Measurements from ENCODE around the gene SLFN12L. TPM values are rescaled to one million over a fixed set of nuclear protein-coding genes. Genes with fewer than 3 reads are reported as not detected.
"Not testable (repeated sequence)": the region's sequence is repeated elsewhere in the genome, so short reads cannot be mapped to it uniquely, and the experiment has no call there.

SLFN12L gene
- total RNA-seq, 2 experiments from 2014 or later: 34.5 to 39.0 TPM

- H3K36me3 Mint-ChIP-seq: peaks cover 23% of the 10 kb centered on the region
- H3K9me3 Mint-ChIP-seq: peaks cover 11% of the 10 kb centered on the region
- no peaks in the 10 kb centered on the region for H3K27me3 Mint-ChIP-seq
- H3K4me3 Mint-ChIP-seq: no peak overlapping the region
- intact Hi-C loops (cut with micrococcal nuclease): no loop called here
- no peak for DNase-seq
- peak overlapping the region; percentile 12 for H3K27ac Mint-ChIP-seq
- ChIA-PET CTCF (no interaction called here), POLR2A (interaction anchor here (0.8 kb wide), 1 partner anchor 8 kb away, joined by 3 read pairs; no protein-coding TSS in a partner anchor)
- H3K4me1 Mint-ChIP-seq (ENCODE audit: low read depth): peaks cover 35% of the 10 kb centered on the region
These were observed 69.7 kb downstream of the SLFN12L start for GRCh38 chr17:35467824-35468223.

DNA sequence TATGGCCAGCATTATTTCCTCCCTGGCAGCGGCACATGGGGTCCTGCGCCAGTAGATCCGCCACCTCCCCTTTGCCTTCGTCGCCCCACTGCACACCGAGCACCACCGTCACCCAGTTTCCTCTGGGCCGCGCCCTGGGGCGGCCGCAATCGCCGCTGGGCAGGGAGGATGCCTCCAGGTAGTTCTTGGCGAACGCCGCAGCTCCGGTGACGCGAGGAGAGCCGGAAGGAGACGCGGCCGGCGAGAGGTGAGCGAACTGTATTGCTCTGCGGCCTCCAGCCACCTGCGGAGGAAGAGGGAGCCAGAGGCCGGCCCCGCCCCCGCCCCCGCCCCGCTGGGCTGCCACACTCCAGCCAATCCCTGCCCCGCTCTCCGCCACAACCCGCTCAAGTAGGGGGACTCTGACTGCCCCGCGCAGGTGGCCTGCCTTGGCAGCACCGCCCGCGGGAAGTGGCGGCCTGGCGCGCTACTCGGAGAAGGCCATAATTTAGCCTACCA lies 77.1 kb downstream of the SLFN12L start:
- no peaks in the 10 kb centered on the region for H3K27me3 Mint-ChIP-seq
- intact Hi-C loops (cut with micrococcal nuclease): loop anchor here (5.0 kb wide), 1 partner anchor 33 kb away; no protein-coding TSS in a partner anchor
- ChIA-PET CTCF (interaction anchor here (1.5 kb wide), 1 partner anchor 12 kb away, joined by 5 read pairs; the partner anchor contains the start of gene SLFN13), POLR2A (no interaction called here)
- peaks cover 17% of the 10 kb centered on the region for H3K4me1 Mint-ChIP-seq (ENCODE audit: low read depth)
- peaks cover 28% of the 10 kb centered on the region for H3K9me3 Mint-ChIP-seq
- peak overlapping the region; percentile 4 for H3K27ac Mint-ChIP-seq
- peak; percentile 68 for DNase-seq
- peak overlapping the region; percentile 45 for H3K4me3 Mint-ChIP-seq
- H3K36me3 Mint-ChIP-seq: peaks cover 24% of the 10 kb centered on the region

- peaks cover 23% of the 10 kb centered on the region for H3K9me3 Mint-ChIP-seq
- ChIA-PET POLR2A (interaction anchor here (0.7 kb wide), 1 partner anchor 70 kb away, joined by 3 read pairs; no protein-coding TSS in a partner anchor), CTCF (interaction anchor here (0.9 kb wide), 1 partner anchor 66 kb away, joined by 3 read pairs; no protein-coding TSS in a partner anchor)
- H3K27me3 Mint-ChIP-seq; intact Hi-C loops (cut with micrococcal nuclease); H3K27ac Mint-ChIP-seq; DNase-seq; H3K4me1 Mint-ChIP-seq (ENCODE audit: low read depth); H3K36me3 Mint-ChIP-seq; H3K4me3 Mint-ChIP-seq: not testable (repeated sequence)
These were observed 83.4 kb downstream of the SLFN12L start for GRCh38 chr17:35454035-35454434.

- Mint-ChIP-seq H3K9me3 (peaks cover 16% of the 10 kb centered on the region), H3K4me3 (no peak overlapping the region), H3K27me3 (no peaks in the 10 kb centered on the region), H3K27ac (no peak overlapping the region), H3K36me3 (peaks cover 2% of the 10 kb centered on the region), H3K4me1 (ENCODE audit: low read depth) (peaks cover 3% of the 10 kb centered on the region)
- no peak for DNase-seq
- ChIA-PET CTCF (interaction anchor here (0.5 kb wide), 1 partner anchor 135 kb away, joined by 3 read pairs; no protein-coding TSS in a partner anchor), POLR2A (interaction anchor here (1.0 kb wide), 1 partner anchor 36 kb away, joined by 4 read pairs; no protein-coding TSS in a partner anchor)
- intact Hi-C loops (cut with micrococcal nuclease): no loop called here
These were observed 84.3 kb downstream of the SLFN12L start for GRCh38 chr17:35453171-35453570.

GRCh38 chr17:35449371-35449931 lies 88.0 kb downstream of the SLFN12L start:
- H3K36me3 Mint-ChIP-seq: peaks cover 5% of the 10 kb centered on the region
- intact Hi-C loops (cut with micrococcal nuclease): loop anchor here (2.0 kb wide), 2 partner anchors 17 to 205 kb away; partner anchors contain the start of gene SLFN12
- CTCF ChIA-PET: no interaction called here
- peaks cover under 1% of the 10 kb centered on the region for H3K9me3 Mint-ChIP-seq
- no peak overlapping the region for H3K27ac Mint-ChIP-seq
- H3K4me1 Mint-ChIP-seq (ENCODE audit: low read depth): peaks cover 16% of the 10 kb centered on the region
- H3K27me3 Mint-ChIP-seq: no peaks in the 10 kb centered on the region
- peak overlapping the region; percentile 43 for H3K4me3 Mint-ChIP-seq
- POLR2A ChIA-PET: interaction anchor here (1.2 kb wide), 1 partner anchor 16 kb away, joined by 5 read pairs; no protein-coding TSS in a partner anchor
- DNase-seq: no peak

- POLR2A ChIA-PET: interaction anchor here (0.7 to 1.9 kb wide), 6 partner anchors 15 to 87 kb away, joined by 3 to 12 read pairs (median 5); partner anchors contain the start of gene SLFN11
- no peaks in the 10 kb centered on the region for H3K9me3 Mint-ChIP-seq
- H3K4me3 Mint-ChIP-seq: no peak overlapping the region
- H3K4me1 Mint-ChIP-seq (ENCODE audit: low read depth): peaks cover 16% of the 10 kb centered on the region
- DNase-seq: no peak
- H3K27me3 Mint-ChIP-seq: no peaks in the 10 kb centered on the region
- H3K27ac Mint-ChIP-seq: no peak overlapping the region
- CTCF ChIA-PET: interaction anchor here (1.0 to 2.6 kb wide), 5 partner anchors 11 to 136 kb away, joined by 5 to 14 read pairs (median 8); no protein-coding TSS in a partner anchor
- H3K36me3 Mint-ChIP-seq: peaks cover 5% of the 10 kb centered on the region
- intact Hi-C loops (cut with micrococcal nuclease): loop anchor here (1.0 to 2.0 kb wide), 5 partner anchors 16 to 204 kb away; partner anchors contain the start of gene SLFN12
These were observed 88.6 kb downstream of the SLFN12L start for GRCh38 chr17:35448899-35449227.

DNA sequence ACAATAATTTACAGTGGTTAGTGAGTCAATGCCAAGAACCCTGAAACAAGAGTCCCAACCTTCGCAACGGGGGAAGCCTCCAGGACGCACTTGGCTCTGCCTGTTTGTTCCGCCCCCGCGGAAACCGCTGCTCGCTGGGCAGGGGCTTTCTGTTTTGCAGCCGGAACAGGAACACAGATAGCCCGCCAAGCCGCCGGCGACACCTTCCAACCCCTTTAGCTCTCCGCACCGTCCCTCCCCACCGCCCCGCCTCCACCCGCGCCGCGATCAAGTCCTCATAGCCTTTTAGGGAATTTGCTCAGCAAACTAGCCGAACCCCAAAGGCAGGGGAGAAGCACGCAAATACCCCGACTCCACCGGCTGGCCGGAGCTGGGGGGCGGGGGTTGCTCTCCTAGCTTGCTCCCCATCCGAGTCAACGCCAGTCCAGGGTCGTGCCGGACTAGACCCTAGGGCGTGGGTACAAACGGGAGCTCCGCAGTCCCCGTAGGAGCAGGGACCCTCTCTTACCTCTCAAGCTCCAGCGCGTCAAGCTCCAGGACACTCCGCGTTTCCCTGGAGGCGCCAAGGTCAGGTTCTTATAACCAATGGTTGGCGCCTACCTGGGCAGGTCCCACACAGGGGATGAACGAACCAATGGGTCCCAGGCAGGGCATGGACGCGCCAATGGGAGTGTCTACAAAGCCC lies 89.1 kb downstream of the SLFN12L start, which contains the start of gene SLFN13:
SLFN13 (minus strand) TSS at position 553 of the 685 bp plus-strand sequence. CDS start 3,086 bp downstream, outside the sequence.
- H3K27me3 Mint-ChIP-seq: no peaks in the 10 kb centered on the region

GRCh38 chr17:35447499-35447898 lies 90.0 kb downstream of the SLFN12L start:
- ChIA-PET CTCF (interaction anchor here (0.6 to 2.6 kb wide), 5 partner anchors 14 to 135 kb away, joined by 3 to 14 read pairs (median 8); partner anchors contain the start of gene SLFN11), POLR2A (interaction anchor here (1.2 to 1.9 kb wide), 4 partner anchors 40 to 86 kb away, joined by 3 to 12 read pairs (median 6); partner anchors contain the start of gene SLFN11)
- intact Hi-C loops (cut with micrococcal nuclease): no loop called here
- DNase-seq: no peak
- H3K4me3 Mint-ChIP-seq: peak overlapping the region; percentile 57
- H3K27ac Mint-ChIP-seq: peak overlapping the region; percentile 33
- H3K36me3 Mint-ChIP-seq: peaks cover 5% of the 10 kb centered on the region
- no peaks in the 10 kb centered on the region for H3K9me3 Mint-ChIP-seq
- no peaks in the 10 kb centered on the region for H3K27me3 Mint-ChIP-seq
- peaks cover 16% of the 10 kb centered on the region for H3K4me1 Mint-ChIP-seq (ENCODE audit: low read depth)

More for the DNA sequence above, 89.1 kb downstream of the SLFN12L start, which contains the start of gene SLFN13:
- DNase-seq: peak; percentile 97
- peak within 1 kb of the TSS; percentile 33 for H3K27ac Mint-ChIP-seq
- H3K4me3 Mint-ChIP-seq: peak within 1 kb of the TSS; percentile 57
- intact Hi-C loops (cut with micrococcal nuclease): loop anchor here (1.0 to 2.0 kb wide), 5 partner anchors 16 to 204 kb away; partner anchors contain the start of gene SLFN12
- peaks cover 16% of the 10 kb centered on the region for H3K4me1 Mint-ChIP-seq (ENCODE audit: low read depth)
- POLR2A ChIA-PET: interaction anchor here (0.7 to 1.9 kb wide), 8 partner anchors 15 to 88 kb away, joined by 3 to 12 read pairs (median 5); partner anchors contain the start of gene SLFN11
- H3K9me3 Mint-ChIP-seq: no peaks in the 10 kb centered on the region
- H3K36me3 Mint-ChIP-seq: peaks cover 5% of the 10 kb centered on the region
- CTCF ChIA-PET: interaction anchor here (1.0 to 2.6 kb wide), 6 partner anchors 11 to 136 kb away, joined by 3 to 14 read pairs (median 6); no protein-coding TSS in a partner anchor

GRCh38 chr17:35438433-35438832 lies 99.0 kb downstream of the SLFN12L start:
- ChIA-PET CTCF (interaction anchor here (0.6 kb wide), 1 partner anchor 34 kb away, joined by 3 read pairs; no protein-coding TSS in a partner anchor), POLR2A (no interaction called here)
- H3K36me3 Mint-ChIP-seq: peaks cover 8% of the 10 kb centered on the region
- H3K9me3 Mint-ChIP-seq: no peaks in the 10 kb centered on the region
- H3K27ac Mint-ChIP-seq: no peak overlapping the region
- no peak for DNase-seq
- H3K4me3 Mint-ChIP-seq: no peak overlapping the region
- intact Hi-C loops (cut with micrococcal nuclease): no loop called here
- H3K27me3 Mint-ChIP-seq: no peaks in the 10 kb centered on the region
- peaks cover 8% of the 10 kb centered on the region for H3K4me1 Mint-ChIP-seq (ENCODE audit: low read depth)

DNA sequence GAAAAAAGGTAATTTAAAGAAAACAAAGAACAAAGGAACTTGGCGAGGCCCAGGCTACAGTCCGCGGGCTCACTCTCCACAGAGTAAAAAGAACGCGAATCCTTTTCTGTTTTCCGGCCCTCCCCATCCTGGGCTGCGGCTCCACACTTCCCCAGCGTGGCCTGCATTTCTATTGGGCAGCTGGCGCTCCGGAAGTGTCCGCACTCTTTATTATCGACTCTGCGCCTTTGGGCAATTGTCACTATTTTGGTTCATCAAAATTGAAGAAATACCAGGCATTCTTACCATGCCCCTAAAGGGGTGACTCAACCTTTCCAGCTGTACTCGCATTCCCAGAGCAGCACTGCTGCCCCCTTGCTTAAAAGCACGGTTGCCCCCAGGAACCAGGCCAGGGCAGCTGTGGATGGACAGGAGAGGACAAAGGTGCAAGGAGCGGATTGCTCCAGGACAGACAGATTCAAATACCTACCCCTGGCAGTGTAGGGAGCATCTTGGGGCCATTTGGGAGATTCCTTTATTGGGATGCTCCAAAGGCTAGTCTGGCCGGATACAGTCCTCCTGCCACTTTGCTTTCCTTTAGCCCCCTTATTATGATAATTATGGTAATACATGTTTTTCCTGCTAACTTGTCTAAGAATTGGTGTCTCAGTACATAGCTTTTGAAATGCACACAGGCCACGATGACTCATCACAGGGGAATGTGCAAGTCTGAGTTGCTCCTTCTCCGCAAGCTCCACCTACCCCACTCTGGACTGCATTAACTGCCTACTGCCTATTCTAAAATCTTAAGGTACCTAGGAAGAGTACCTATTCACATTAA lies 104.2 kb downstream of the SLFN12L start:
- peak; percentile 80 for DNase-seq
- Mint-ChIP-seq H3K4me1 (ENCODE audit: low read depth) (peaks cover 35% of the 10 kb centered on the region), H3K36me3 (no peaks in the 10 kb centered on the region), H3K27ac (peak overlapping the region; percentile 84), H3K27me3 (no peaks in the 10 kb centered on the region), H3K9me3 (no peaks in the 10 kb centered on the region), H3K4me3 (peak overlapping the region; percentile 87)
- POLR2A ChIA-PET: interaction anchor here (0.8 to 1.5 kb wide), 6 partner anchors 15 to 134 kb away, joined by 3 to 5 read pairs (median 4); partner anchors contain the start of genes SLFN11 and SLFN13
- CTCF ChIA-PET: interaction anchor here (0.7 to 1.8 kb wide), 6 partner anchors 12 to 106 kb away, joined by 3 to 7 read pairs (median 4); no protein-coding TSS in a partner anchor
- intact Hi-C loops (cut with micrococcal nuclease): loop anchor here (1.0 to 2.0 kb wide), 5 partner anchors 16 to 189 kb away; partner anchors contain the start of genes SLFN11 and SLFN13

Measured in activated CD4-positive, alpha-beta memory T cell treated with anti-CD3 and anti-CD28 coated beads for 36 hours (primary cell).